KG1 (cell line): ENCODE data around the gene LDLRAD2.
"Not testable (repeated sequence)": the region's sequence is repeated elsewhere in the genome, so short reads cannot be mapped to it uniquely, and the experiment has no call there.

Experiments used
- DNase-seq: peaks from one replicate; lab custom pipeline; 2025; lab: John Stamatoyannopoulos, UW

The LDLRAD2 gene

GRCh38 chr1:21811875-21812305 lies at the start of gene LDLRAD2:
Gene LDLRAD2 (plus strand): TSS chr1:21812265. CDS start chr1:21812452, 187 bp downstream.
- no peak for DNase-seq

- no peak for DNase-seq
Observed at GRCh38 chr1:21763236-21763635, 48.8 kb upstream of the LDLRAD2 start.

- no peak for DNase-seq
Observed at GRCh38 chr1:21763694-21764419, 48.2 kb upstream of the LDLRAD2 start.

DNA sequence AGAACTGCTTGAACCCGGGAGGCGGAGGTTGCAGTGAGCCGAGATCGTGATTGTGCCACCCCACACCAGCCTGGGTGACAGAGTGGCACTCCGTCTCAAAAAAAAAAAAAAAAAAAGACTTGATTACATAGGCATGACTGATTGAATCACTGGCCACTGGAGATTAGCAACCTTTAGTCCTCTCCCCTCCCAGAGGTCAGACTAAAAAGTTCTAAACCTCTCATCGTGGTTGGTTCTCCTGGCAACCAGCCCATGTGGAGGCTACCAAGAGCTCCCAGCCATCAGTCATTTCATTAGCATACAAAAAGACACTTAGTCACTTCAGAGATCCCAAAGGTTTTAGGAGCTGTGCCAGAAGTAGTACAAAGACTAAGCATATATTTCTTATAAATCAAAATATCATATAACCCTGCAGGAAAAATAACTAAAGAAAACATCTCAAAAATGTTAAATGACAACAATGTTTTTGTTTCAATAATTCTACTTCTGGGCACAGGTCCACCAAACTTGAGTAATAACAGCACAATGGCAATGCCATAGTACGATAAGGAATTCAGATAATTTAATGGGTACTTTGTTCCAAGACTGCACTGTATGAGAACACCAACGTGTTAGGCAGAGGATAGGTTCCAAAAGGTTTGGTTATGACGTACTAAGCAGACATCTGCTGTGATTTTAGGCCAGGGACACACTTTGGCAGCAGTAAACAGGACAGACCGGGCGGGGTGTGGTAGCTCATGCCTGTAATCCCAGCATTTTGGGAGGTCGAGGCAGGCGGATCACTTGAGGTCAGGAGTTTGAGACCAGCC lies 47.2 kb upstream of the LDLRAD2 start:
- no peak for DNase-seq

GRCh38 chr1:21766210-21766609 lies 45.9 kb upstream of the LDLRAD2 start:
- no peak for DNase-seq

DNA sequence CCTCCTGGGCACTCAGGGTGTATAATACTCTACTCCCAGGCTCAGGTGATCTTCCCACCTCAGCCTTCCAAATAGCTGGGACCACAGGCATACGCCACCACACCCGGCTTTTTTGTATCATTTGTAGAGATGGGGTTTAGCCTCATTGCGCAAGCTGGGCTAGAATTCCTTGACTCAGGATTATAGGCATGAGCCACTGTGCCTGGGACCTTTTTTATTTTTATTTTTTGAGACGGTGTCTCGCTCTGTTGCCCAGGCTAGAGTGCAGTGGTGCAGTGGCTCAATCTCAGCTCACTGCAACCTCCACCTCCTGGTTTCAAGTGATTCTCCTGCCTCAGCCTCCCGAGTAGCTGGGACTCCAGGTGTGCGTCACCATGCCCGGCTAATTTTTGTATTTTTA lies 45.0 kb upstream of the LDLRAD2 start:
- not testable (repeated sequence) for DNase-seq

DNA sequence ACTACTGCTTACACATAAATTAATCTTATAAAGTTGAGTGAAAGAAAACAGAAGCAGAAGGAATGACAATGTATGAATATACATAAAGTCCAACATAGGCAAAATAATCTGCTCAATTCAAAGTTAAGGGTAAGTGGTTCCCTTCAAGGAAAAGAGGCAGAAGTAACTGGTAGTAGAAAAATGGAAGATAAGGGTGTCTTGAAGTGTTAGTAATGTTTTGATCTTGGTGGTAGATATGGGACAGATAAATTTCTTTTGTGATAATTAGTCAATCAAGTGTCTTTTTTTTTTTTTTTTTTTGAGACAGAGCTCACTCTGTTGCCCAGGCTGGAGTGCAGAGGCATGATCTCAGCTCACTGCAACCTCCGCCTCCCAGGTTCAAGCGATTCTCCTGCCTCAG lies 41.9 kb upstream of the LDLRAD2 start:
- DNase-seq: no peak

DNA sequence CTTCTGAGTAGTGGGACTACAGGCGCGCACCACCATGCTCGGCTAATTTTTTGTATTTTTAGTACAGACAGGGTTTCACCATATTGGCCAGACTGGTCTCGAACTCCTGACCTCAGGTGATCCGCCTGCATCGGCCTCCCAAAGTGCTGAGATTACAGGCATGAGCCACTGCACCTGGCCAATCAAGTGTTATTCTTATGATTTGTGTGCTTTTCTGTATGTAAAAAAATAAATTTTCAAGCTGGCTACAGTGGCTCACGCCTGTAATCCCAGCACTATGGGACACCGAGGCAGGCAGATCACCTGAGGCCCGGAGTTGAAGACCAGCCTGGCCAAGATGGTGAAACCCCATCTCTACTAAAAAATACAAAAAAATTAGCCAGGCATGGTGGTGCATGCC lies 41.5 kb upstream of the LDLRAD2 start:
- DNase-seq: not testable (repeated sequence)

DNA sequence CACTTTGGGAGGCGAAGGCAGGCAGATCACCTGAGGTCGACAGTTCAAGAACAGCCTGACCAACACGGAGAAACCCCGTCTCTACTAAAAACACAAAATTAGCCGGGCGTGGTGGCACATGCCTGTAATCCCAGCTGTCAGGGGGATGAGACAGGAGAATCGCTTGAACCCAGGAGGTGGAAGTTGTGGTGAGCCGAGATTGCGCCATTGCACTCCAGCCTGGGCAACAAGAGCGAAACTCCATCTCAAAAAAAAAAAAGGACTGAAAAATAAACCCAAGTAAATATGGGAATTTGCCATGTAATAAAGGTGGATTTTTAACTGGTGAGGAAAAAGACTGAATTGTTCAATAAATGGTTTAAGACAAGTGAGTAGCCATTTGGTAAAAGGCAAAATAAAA lies 40.4 kb upstream of the LDLRAD2 start:
- not testable (repeated sequence) for DNase-seq

DNA sequence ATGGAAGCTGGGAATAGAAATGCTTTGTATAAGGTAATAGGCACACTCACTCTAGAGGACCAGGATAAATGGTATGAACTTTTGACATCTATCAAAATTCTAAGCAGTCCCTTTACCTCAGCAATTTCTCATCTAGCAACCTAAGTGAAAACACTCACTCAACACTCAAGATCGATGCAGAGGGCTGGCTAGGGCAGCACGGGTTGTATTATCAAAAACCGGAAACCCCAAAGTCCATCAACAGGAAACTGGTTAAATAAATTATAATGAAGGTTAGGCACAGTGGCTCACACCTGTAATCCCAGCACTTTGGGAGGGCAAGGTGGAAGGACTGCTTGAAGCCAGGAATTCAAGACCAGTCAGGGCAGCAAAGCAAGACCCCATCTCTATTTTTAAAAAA lies 38.5 kb upstream of the LDLRAD2 start:
- no peak for DNase-seq

- DNase-seq: no peak
Observed at GRCh38 chr1:21774835-21775549, 37.1 kb upstream of the LDLRAD2 start.

DNA sequence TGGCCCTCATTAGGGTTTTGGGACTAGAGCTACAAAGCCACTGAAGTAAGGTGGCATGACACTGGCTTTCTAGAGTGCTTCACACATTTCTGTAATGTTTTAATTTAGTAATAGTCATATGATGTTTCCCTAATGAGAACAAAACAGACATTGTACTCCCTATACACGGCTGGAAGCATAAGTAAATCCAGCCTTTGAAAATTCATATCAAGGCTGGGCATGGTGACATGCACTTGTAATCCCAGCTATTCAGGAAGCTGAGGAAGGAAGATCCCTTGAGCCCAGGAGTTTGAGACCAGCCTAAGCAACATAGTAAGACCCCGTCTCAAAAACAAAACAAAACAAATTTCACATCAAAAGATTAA lies 36.5 kb upstream of the LDLRAD2 start:
- DNase-seq: no peak

DNA sequence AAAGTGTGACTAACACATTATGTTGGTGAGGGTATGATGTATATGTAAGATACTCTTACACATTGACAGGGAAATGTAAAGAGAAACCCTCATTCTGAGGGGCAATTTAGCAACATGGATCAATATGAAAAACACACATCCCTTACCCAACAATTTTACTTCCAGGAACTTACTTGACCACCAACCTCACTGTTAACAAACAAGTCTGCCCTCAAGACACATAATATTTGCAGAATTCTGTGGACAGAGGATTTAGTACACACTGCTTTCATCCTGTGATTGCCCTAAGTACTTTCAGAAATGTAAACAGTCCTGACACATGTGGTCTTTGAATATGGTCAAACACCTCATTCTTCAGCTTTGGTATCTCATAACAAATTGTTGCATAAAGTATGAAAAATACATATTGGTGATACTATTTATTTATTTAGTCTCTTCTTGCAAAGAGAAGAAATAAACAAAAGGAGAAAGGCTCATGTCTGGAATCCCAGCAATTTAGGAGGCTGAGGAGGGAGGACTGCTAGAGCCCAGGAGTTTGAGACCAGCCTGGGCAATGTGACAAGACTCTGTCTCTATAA lies 36.0 kb upstream of the LDLRAD2 start:
- no peak for DNase-seq

DNA sequence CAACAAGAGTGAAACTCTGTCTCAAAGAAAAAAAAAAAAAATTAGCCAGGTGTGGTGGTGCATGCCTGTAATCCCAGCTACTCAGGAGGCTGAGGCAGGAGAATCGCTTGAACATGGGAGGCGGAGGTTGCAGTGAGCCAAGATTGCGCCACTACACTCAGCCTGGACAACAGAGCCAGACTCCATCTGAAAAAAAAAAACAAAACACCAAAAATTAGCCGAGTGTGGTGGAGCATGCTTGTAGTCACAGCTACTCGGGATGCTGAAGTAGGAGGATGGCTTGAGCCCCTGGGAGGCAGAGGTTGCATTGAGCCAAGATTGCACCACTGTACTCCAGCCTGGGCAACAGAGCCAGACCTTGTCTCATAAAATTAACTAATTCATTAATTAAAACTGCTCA lies 35.1 kb upstream of the LDLRAD2 start:
- not testable (repeated sequence) for DNase-seq

DNA sequence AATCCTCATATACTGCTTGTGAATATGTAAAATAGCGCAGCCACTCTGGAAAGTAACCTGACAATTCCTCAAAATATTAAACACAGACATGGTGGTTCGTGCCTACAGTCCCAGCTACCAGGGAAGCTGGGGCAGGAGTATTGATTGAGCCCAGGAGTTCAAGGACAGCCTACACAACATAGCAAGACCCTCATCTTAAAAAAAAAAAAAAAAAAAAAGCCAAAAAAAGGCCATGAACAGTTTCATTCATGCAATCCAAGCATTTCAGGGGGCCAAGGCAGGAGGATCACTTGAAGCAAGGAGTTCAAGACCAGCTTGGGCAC lies 33.7 kb upstream of the LDLRAD2 start:
- no peak for DNase-seq

DNA sequence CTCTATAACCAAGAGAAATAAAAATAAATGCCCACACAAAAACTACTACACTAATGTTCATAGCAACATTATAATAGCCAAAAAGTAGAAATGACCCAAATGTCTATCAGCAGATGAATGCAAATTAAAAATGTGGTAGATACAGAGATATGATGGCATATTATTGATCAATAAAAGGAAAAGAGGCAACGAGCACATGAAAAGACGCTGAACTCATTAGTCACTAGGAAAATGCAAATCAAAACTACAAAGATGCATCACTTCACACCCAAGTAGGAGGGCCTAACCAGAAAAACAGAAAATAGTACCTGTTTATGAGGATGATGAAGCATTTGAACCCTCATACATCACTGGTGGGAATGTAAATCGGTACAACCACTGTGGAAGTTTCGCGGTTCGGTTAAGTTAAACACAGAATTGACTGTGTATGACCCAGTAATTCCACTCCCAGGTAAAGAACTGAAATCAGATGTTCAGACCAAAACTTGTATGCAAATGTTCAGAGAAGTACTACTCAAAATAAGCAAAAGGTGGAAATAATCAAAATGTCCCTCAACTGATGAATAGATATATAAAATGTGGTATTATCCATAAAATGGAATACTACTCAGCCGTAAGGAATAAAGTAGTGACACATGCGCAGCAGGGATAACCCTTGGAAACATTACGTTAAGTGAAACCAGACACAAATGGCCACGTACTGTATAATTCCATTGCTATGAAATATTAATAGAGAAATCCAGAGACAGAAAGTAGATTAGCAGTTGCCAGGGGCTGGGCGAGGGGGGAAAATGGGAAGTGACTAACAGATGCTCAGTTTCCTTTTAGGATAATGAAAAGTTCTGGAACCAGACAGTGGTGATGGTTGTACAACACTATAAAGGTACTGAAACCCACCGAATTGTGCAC lies 32.2 kb upstream of the LDLRAD2 start:
- DNase-seq: no peak

DNA sequence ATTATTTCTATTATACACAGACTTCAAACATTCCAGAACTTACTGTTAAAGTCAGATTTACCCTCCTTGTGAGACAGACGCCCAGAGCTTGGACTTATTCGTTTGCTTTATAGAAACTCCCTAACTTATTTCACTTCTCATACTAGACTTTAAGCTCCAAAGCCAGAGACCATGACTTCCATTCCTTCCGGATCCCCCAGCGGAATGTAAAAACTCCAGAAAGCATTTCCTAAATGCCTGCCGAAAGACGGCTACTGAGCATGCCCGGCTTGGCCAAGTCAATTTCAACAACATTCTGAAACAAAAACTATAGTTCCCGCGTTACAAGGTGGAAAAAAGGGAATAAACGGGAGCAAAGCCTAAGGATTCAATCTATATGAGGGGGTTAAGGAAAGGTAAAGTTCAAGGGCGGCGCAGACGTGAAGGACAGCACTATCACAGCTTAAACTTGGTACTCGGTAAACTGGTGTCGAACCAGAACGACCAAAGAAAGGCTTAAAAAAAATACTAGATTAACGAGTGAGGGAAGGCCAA lies 30.2 kb upstream of the LDLRAD2 start:
- DNase-seq: no peak

- DNase-seq: no peak
Observed at GRCh38 chr1:21782349-21782867, 29.7 kb upstream of the LDLRAD2 start.

GRCh38 chr1:21782868-21783678 lies 29.0 kb upstream of the LDLRAD2 start, which contains the start of gene USP48:
Gene USP48 (minus strand): TSS chr1:21783149. CDS start chr1:21782957, 192 bp downstream.
- DNase-seq: peak; percentile 96
